Erythroblast (primary cell): Measurements from ENCODE around the gene CHMP6.

Source experiments
- GATA1 ChIP-seq: IDR thresholded peaks from 2 replicates; pipeline ENCODE4 v1.6.1; 2011; ENCODE audit warnings: low read depth, mild to moderate bottlenecking, control low read depth, low read length, moderate library complexity
- POLR2A ChIP-seq: IDR thresholded peaks from 2 replicates; pipeline ENCODE4 v1.6.1; 2011; ENCODE audit warnings: mild to moderate bottlenecking, low read length

- TF ChIP-seq POLR2A (no peak), GATA1 (no peak)
Observed at GRCh38 chr17:81025065-81025740, 33.6 kb downstream of the CHMP6 start.
